ENCODE measurements around the gene LYRM4. TPM values are rescaled to one million over a fixed set of nuclear protein-coding genes. Genes with fewer than 3 reads are reported as not detected.
"Not testable (repeated sequence)": the region's sequence is repeated elsewhere in the genome, so short reads cannot be mapped to it uniquely, and the experiment has no call there.

LYRM4 gene
- total RNA-seq, 1 donor from 2014 or later: 21.6 TPM

- DNase-seq (ENCODE audit: low spot score): no peak
Measured at GRCh38 chr6:5081955-5082354, 178.8 kb downstream of the LYRM4 start.

GRCh38 chr6:5081182-5081581 is 179.6 kb downstream of the LYRM4 start:
- DNase-seq (ENCODE audit: low spot score): no peak

GRCh38 chr6:5080574-5080973 is 180.2 kb downstream of the LYRM4 start:
- DNase-seq (ENCODE audit: low spot score): no peak

GRCh38 chr6:5079692-5080091 is 181.1 kb downstream of the LYRM4 start:
- DNase-seq (ENCODE audit: low spot score): no peak

- DNase-seq (ENCODE audit: low spot score): no peak
Measured at GRCh38 chr6:5078121-5078669, 182.6 kb downstream of the LYRM4 start.

- DNase-seq (ENCODE audit: low spot score): no peak
Measured at GRCh38 chr6:5076931-5077330, 183.8 kb downstream of the LYRM4 start.

- no peak for DNase-seq (ENCODE audit: low spot score)
Measured at GRCh38 chr6:5073992-5074391, 186.8 kb downstream of the LYRM4 start.

GRCh38 chr6:5072440-5072839 is 188.3 kb downstream of the LYRM4 start:
- no peak for DNase-seq (ENCODE audit: low spot score)

- DNase-seq (ENCODE audit: low spot score): no peak
Measured at GRCh38 chr6:5071216-5071615, 189.5 kb downstream of the LYRM4 start.

GRCh38 chr6:5068153-5068751 is 192.5 kb downstream of the LYRM4 start:
- peak; percentile 55 for DNase-seq (ENCODE audit: low spot score)

GRCh38 chr6:5067305-5067704 is 193.4 kb downstream of the LYRM4 start:
- DNase-seq (ENCODE audit: low spot score): no peak

- DNase-seq (ENCODE audit: low spot score): no peak
Measured at GRCh38 chr6:5066456-5067093, 194.2 kb downstream of the LYRM4 start.

GRCh38 chr6:5063617-5064016 is 197.1 kb downstream of the LYRM4 start:
- DNase-seq (ENCODE audit: low spot score): no peak

- DNase-seq (ENCODE audit: low spot score): no peak
Measured at GRCh38 chr6:5061152-5061551, 199.6 kb downstream of the LYRM4 start.

- DNase-seq (ENCODE audit: low spot score): not testable (repeated sequence)
Measured at GRCh38 chr6:5060439-5060838, 200.3 kb downstream of the LYRM4 start.

- no peak for DNase-seq (ENCODE audit: low spot score)
Measured at GRCh38 chr6:5059036-5059896, 201.5 kb downstream of the LYRM4 start.

Other genes starting within 250 kb of the LYRM4 start
- 2.8 TPM for gene PPP1R3G, start 175.6 kb downstream of the LYRM4 start, total RNA-seq
- 15.7 TPM for gene FARS2, start 563 bp upstream of the LYRM4 start, total RNA-seq